Mammary epithelial cell (primary cell): ENCODE measurements around the gene CALCOCO1.

ENCODE experiments used
- CTCF ChIP-seq, 2 donors: IDR thresholded peaks in 1 of 2; conservative IDR thresholded peaks in 1 of 2; 2 replicates each; pipeline ENCODE4 v1.5.1; 2011 to 2012; ENCODE audit warnings: inconsistent platforms in 2 of 2, low read length in 2 of 2, mild to moderate bottlenecking in 2 of 2, control low read depth in 1 of 2, low read depth in 1 of 2; ENCODE audit not compliant: insufficient read depth in 1 of 2; ENCODE audit errors: extremely low read depth in 1 of 2
- EZH2 ChIP-seq: IDR thresholded peaks from 2 replicates; pipeline ENCODE4 v1.6.1; 2012; ENCODE audit warnings: low read length, inconsistent platforms, borderline replicate concordance

DNA sequence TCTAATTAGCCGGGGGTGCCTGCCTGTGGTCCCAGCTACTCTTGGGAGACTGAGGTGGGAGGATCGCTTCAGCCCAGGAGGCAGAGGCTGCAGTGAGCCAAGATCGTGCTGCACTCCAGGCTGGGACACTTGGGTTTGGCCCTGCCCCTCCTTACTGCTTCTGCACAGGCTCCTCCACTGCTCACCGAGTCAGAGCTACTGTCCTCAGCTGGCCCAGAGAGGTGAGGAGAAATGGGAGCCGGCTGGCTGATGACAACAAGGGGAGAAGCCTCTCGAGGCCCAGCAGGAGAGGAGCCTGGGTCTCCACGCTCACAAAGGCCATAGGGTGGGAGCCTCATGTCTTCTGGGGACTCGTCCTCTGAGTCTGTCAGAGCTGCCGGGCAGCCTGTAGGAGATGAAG is 13.7 kb downstream of the CALCOCO1 start:
- TF ChIP-seq CTCF (conservative IDR thresholded peaks at IDR 0.05 in 1 of 2, IDR thresholded peaks at IDR 0.05 in 1 of 2; ENCODE audit: extremely low read depth in 1 of 2, insufficient read depth in 1 of 2, low read depth in 1 of 2, low read length in 2 of 2) (no peak), EZH2 (no peak)
